ENCODE data around the gene ROPN1L.

ROPN1L gene

GRCh38 chr5:10461041-10461440 is 19.4 kb downstream of the ROPN1L start:
- Histone ChIP-seq H2BK5ac (ENCODE audit: low read length) (no peak overlapping the region), H2AK5ac (ENCODE audit: low read depth, low read length) (no peak overlapping the region), H4K91ac (ENCODE audit: low read depth, low read length, poor library complexity) (no peak overlapping the region), H3K79me1 (ENCODE audit: low read depth, low read length) (no peaks in the 10 kb centered on the region), H3K18ac (ENCODE audit: low read length) (no peak overlapping the region), H2BK12ac (ENCODE audit: low read length) (no peak overlapping the region), H3K4me3 (ENCODE audit: low read length in 2 of 2) (no peak overlapping the region), H3K4ac (ENCODE audit: low read length) (no peak overlapping the region), H3K23ac (ENCODE audit: low read depth, low read length, poor library complexity) (no peak overlapping the region), H3K36me3 (replicated peaks in 1 of 2; ENCODE audit: control insufficient read depth in 2 of 2, insufficient read depth in 2 of 2, low read length in 2 of 2) (no peaks in the 10 kb centered on the region), H4K8ac (ENCODE audit: low read depth, low read length) (no peak overlapping the region), H3K14ac (ENCODE audit: low read length) (no peak overlapping the region), H2BK120ac (ENCODE audit: low read depth, low read length) (no peak overlapping the region), H2BK15ac (ENCODE audit: low read length) (no peak overlapping the region), H3K27ac (replicated peaks; ENCODE audit: low read length) (no peak overlapping the region), H3K9ac (ENCODE audit: low read depth, low read length, poor library complexity) (no peak overlapping the region), H3K9me3 (replicated peaks in 1 of 2; ENCODE audit: control insufficient read depth in 2 of 2, insufficient read depth in 1 of 2, low read depth in 1 of 2, low read length in 2 of 2) (no peaks in the 10 kb centered on the region), H3K4me2 (ENCODE audit: insufficient read depth, low read length, poor library complexity, severe bottlenecking) (no peak overlapping the region), H3K27me3 (ENCODE audit: control insufficient read depth in 3 of 3, insufficient read depth in 3 of 3, low read depth in 1 of 3, low read length in 3 of 3) (no peaks in the 10 kb centered on the region), H3K4me1 (ENCODE audit: control insufficient read depth in 2 of 2, insufficient read depth in 1 of 2, low read depth in 1 of 2, low read length in 2 of 2) (peaks cover 4 to 6% of the 10 kb centered on the region in 2 donors), H2AFZ (ENCODE audit: low read length) (no peak overlapping the region)
- DNase-seq (ENCODE audit: low spot score), result no peak
- WGBS, 2 donors (ENCODE audit: extremely low coverage in 2 of 2, insufficient read length in 2 of 2, insufficient replicate concordance in 1 of 2), result no CpG with 5 or more reads among the region's 12 CpGs

DNA sequence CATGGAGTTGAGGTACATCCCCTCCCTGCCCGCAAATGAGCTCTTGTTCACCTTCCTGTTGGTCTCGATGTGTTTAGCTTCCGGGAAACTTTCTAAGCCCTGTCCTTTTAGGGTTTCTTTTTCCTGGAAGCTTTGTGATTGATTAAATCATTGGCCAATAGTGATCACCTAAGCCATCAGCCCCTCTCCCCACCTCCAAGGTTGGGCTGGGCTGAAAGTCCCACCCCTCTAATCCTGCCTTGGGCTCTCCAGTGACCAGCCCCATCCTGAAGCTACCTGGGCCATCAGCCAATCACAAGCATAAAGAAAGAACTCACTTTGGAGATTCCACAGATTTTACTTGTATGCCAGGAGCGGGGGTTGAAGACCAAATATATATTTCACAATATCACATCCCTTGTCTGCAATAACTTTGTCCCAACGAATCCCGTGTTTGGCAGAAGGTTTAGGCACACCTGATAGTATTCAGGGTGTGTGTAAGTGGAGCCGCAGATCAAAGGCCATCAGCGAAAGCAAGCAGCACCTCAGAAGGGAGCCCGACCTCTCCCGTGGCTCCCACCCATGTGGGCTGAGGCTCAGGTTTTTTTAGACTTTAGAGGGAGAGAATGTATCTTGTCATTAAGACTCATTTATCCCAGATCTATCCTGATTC is 20.4 kb downstream of the ROPN1L start:
- Histone ChIP-seq H3K23ac (ENCODE audit: low read depth, low read length, poor library complexity) (no peak overlapping the region), H3K27ac (replicated peaks; ENCODE audit: low read length) (no peak overlapping the region), H2AK5ac (ENCODE audit: low read depth, low read length) (no peak overlapping the region), H3K9me3 (replicated peaks in 1 of 2; ENCODE audit: control insufficient read depth in 2 of 2, insufficient read depth in 1 of 2, low read depth in 1 of 2, low read length in 2 of 2) (no peaks in the 10 kb centered on the region), H3K79me1 (ENCODE audit: low read depth, low read length) (no peaks in the 10 kb centered on the region), H3K4ac (ENCODE audit: low read length) (no peak overlapping the region), H2BK5ac (ENCODE audit: low read length) (no peak overlapping the region), H4K91ac (ENCODE audit: low read depth, low read length, poor library complexity) (no peak overlapping the region), H3K4me3 (ENCODE audit: low read length in 2 of 2) (no peak overlapping the region), H2BK120ac (ENCODE audit: low read depth, low read length) (no peak overlapping the region), H4K8ac (ENCODE audit: low read depth, low read length) (no peak overlapping the region), H3K36me3 (replicated peaks in 1 of 2; ENCODE audit: control insufficient read depth in 2 of 2, insufficient read depth in 2 of 2, low read length in 2 of 2) (no peaks in the 10 kb centered on the region), H3K4me1 (ENCODE audit: control insufficient read depth in 2 of 2, insufficient read depth in 1 of 2, low read depth in 1 of 2, low read length in 2 of 2) (peaks cover 4 to 6% of the 10 kb centered on the region in 2 donors), H3K18ac (ENCODE audit: low read length) (no peak overlapping the region), H3K4me2 (ENCODE audit: insufficient read depth, low read length, poor library complexity, severe bottlenecking) (no peak overlapping the region), H3K14ac (ENCODE audit: low read length) (no peak overlapping the region), H3K9ac (ENCODE audit: low read depth, low read length, poor library complexity) (no peak overlapping the region), H3K27me3 (ENCODE audit: control insufficient read depth in 3 of 3, insufficient read depth in 3 of 3, low read depth in 1 of 3, low read length in 3 of 3) (no peaks in the 10 kb centered on the region), H2AFZ (ENCODE audit: low read length) (no peak overlapping the region), H2BK15ac (ENCODE audit: low read length) (no peak overlapping the region), H2BK12ac (ENCODE audit: low read length) (no peak overlapping the region)
- no CpG with 5 or more reads among the region's 10 CpGs for WGBS, 2 donors (ENCODE audit: extremely low coverage in 2 of 2, insufficient read length in 2 of 2, insufficient replicate concordance in 1 of 2)
- no peak for DNase-seq (ENCODE audit: low spot score)

- WGBS, 2 donors (ENCODE audit: extremely low coverage in 2 of 2, insufficient read length in 2 of 2, insufficient replicate concordance in 1 of 2), result no CpG with 5 or more reads among the region's 6 CpGs
- DNase-seq (ENCODE audit: low spot score), result no peak
- no peaks in the 10 kb centered on the region for H3K79me1 ChIP-seq (ENCODE audit: low read depth, low read length)
Measured at GRCh38 chr5:10463566-10463965, 21.9 kb downstream of the ROPN1L start.

GRCh38 chr5:10464173-10464572 is 22.5 kb downstream of the ROPN1L start:
- H3K9me3 ChIP-seq (replicated peaks in 1 of 2; ENCODE audit: control insufficient read depth in 2 of 2, insufficient read depth in 1 of 2, low read depth in 1 of 2, low read length in 2 of 2), result no peaks in the 10 kb centered on the region
- H3K14ac ChIP-seq (ENCODE audit: low read length), result no peak overlapping the region
- H2BK15ac ChIP-seq (ENCODE audit: low read length), result no peak overlapping the region
- H3K36me3 ChIP-seq (replicated peaks in 1 of 2; ENCODE audit: control insufficient read depth in 2 of 2, insufficient read depth in 2 of 2, low read length in 2 of 2), result no peaks in the 10 kb centered on the region
- peaks cover 8% of the 10 kb centered on the region in 2 donors for H3K4me1 ChIP-seq (ENCODE audit: control insufficient read depth in 2 of 2, insufficient read depth in 1 of 2, low read depth in 1 of 2, low read length in 2 of 2)
- peak overlapping the region; percentile 77 for H3K18ac ChIP-seq (ENCODE audit: low read length)
- no peak overlapping the region for H3K4me3 ChIP-seq (ENCODE audit: low read length in 2 of 2)
- no peak overlapping the region for H3K4me2 ChIP-seq (ENCODE audit: insufficient read depth, low read length, poor library complexity, severe bottlenecking)
- peak overlapping the region; percentile 38 for H2AK5ac ChIP-seq (ENCODE audit: low read depth, low read length)
- no peaks in the 10 kb centered on the region for H3K27me3 ChIP-seq (ENCODE audit: control insufficient read depth in 3 of 3, insufficient read depth in 3 of 3, low read depth in 1 of 3, low read length in 3 of 3)
- no peak for DNase-seq (ENCODE audit: low spot score)
- H3K23ac ChIP-seq (ENCODE audit: low read depth, low read length, poor library complexity), result peak overlapping the region; percentile 2
- no peak overlapping the region for H2BK12ac ChIP-seq (ENCODE audit: low read length)
- H3K79me1 ChIP-seq (ENCODE audit: low read depth, low read length), result no peaks in the 10 kb centered on the region
- H3K9ac ChIP-seq (ENCODE audit: low read depth, low read length, poor library complexity), result no peak overlapping the region
- H4K8ac ChIP-seq (ENCODE audit: low read depth, low read length), result no peak overlapping the region
- H3K27ac ChIP-seq (replicated peaks; ENCODE audit: low read length), result no peak overlapping the region
- WGBS, 2 donors (ENCODE audit: extremely low coverage in 2 of 2, insufficient read length in 2 of 2, insufficient replicate concordance in 1 of 2), result no CpG with 5 or more reads among the region's 11 CpGs
- peak overlapping the region; percentile 57 for H4K91ac ChIP-seq (ENCODE audit: low read depth, low read length, poor library complexity)
- no peak overlapping the region for H2BK5ac ChIP-seq (ENCODE audit: low read length)
- H2AFZ ChIP-seq (ENCODE audit: low read length), result no peak overlapping the region
- no peak overlapping the region for H2BK120ac ChIP-seq (ENCODE audit: low read depth, low read length)
- no peak overlapping the region for H3K4ac ChIP-seq (ENCODE audit: low read length)

More at GRCh38 chr5:10463566-10463965, 21.9 kb downstream of the ROPN1L start:
- H3K14ac ChIP-seq (ENCODE audit: low read length), result no peak overlapping the region
- peak overlapping the region; percentile 77 for H3K18ac ChIP-seq (ENCODE audit: low read length)
- H3K27ac ChIP-seq (replicated peaks; ENCODE audit: low read length), result no peak overlapping the region
- H4K91ac ChIP-seq (ENCODE audit: low read depth, low read length, poor library complexity), result peak overlapping the region; percentile 57
- no peak overlapping the region for H3K4ac ChIP-seq (ENCODE audit: low read length)
- no peak overlapping the region for H2BK5ac ChIP-seq (ENCODE audit: low read length)
- no peak overlapping the region for H3K4me3 ChIP-seq (ENCODE audit: low read length in 2 of 2)
- no peak overlapping the region for H3K9ac ChIP-seq (ENCODE audit: low read depth, low read length, poor library complexity)
- no peaks in the 10 kb centered on the region for H3K27me3 ChIP-seq (ENCODE audit: control insufficient read depth in 3 of 3, insufficient read depth in 3 of 3, low read depth in 1 of 3, low read length in 3 of 3)
- H2AFZ ChIP-seq (ENCODE audit: low read length), result no peak overlapping the region
- H2AK5ac ChIP-seq (ENCODE audit: low read depth, low read length), result peak overlapping the region; percentile 38
- peak overlapping the region; percentile 2 for H3K23ac ChIP-seq (ENCODE audit: low read depth, low read length, poor library complexity)
- H2BK15ac ChIP-seq (ENCODE audit: low read length), result no peak overlapping the region
- H4K8ac ChIP-seq (ENCODE audit: low read depth, low read length), result no peak overlapping the region
- no peak overlapping the region for H2BK120ac ChIP-seq (ENCODE audit: low read depth, low read length)
- no peaks in the 10 kb centered on the region for H3K36me3 ChIP-seq (replicated peaks in 1 of 2; ENCODE audit: control insufficient read depth in 2 of 2, insufficient read depth in 2 of 2, low read length in 2 of 2)
- H3K4me2 ChIP-seq (ENCODE audit: insufficient read depth, low read length, poor library complexity, severe bottlenecking), result no peak overlapping the region
- no peak overlapping the region for H2BK12ac ChIP-seq (ENCODE audit: low read length)
- H3K9me3 ChIP-seq (replicated peaks in 1 of 2; ENCODE audit: control insufficient read depth in 2 of 2, insufficient read depth in 1 of 2, low read depth in 1 of 2, low read length in 2 of 2), result no peaks in the 10 kb centered on the region
- H3K4me1 ChIP-seq (ENCODE audit: control insufficient read depth in 2 of 2, insufficient read depth in 1 of 2, low read depth in 1 of 2, low read length in 2 of 2), result peaks cover 8% of the 10 kb centered on the region in 2 donors
